Left renal pelvis (tissue), 4 donors: Measurements from ENCODE around the gene KLHL22. TPM values are rescaled to one million over a fixed set of nuclear protein-coding genes. Genes with fewer than 3 reads are reported as not detected.
"Not testable (repeated sequence)": the region's sequence is repeated elsewhere in the genome, so short reads cannot be mapped to it uniquely, and the experiment has no call there.

Experiments used
- DNase-seq, 4 donors: peaks; one replicate each; pipeline ENCODE4 v3.0.0-alpha.2; 2013; ENCODE audit warnings: low read depth in 4 of 4, low spot score in 3 of 4
- polyA plus RNA-seq, 4 donors: library from polyadenylated mRNA; unstranded; fragments of 120-200 nt; gene quantifications; one replicate each; pipeline ENCODE4 v1.2.1, GENCODE V29; 2013; ENCODE audit not compliant: insufficient read length in 4 of 4

The KLHL22 gene
- polyA plus RNA-seq, 4 donors, result 26.7 to 43.0 (median 34.2) TPM

GRCh38 chr22:20504293-20504922 is 8.8 kb upstream of the KLHL22 start:
- not testable (repeated sequence) for DNase-seq

- DNase-seq, result no peak
These were observed 8.2 kb upstream of the KLHL22 start for GRCh38 chr22:20503816-20504215.

DNA sequence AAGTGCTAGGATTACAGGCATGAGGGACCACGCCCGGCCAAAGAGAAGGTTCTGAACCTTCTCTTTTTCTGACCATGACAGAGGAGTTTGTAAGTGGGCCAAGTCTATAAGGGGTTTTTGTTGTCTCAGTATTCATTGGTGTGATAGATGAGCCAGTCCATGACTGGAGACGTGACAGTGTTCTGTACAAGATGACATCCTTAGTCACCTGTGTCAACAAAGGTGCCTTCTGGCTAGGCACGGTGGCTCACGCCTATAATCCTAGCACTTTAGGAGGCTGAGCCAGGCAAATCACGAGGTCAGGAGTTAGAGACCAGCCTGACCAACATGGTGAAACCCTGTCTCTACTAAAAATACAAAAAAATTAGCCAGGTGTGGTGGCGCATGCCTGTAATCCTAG is 4.2 kb upstream of the KLHL22 start:
- no peak for DNase-seq

GRCh38 chr22:20498913-20499312 is 3.3 kb upstream of the KLHL22 start:
- DNase-seq, result no peak

GRCh38 chr22:20497426-20497825 is 1.8 kb upstream of the KLHL22 start:
- DNase-seq, result no peak

GRCh38 chr22:20495861-20496681 is 476 bp upstream of the KLHL22 start:
- DNase-seq, result peak; percentile 83 to 86 (median 85)

- DNase-seq, result no peak
These were observed 4.2 kb downstream of the KLHL22 start for GRCh38 chr22:20491346-20491745.

GRCh38 chr22:20490941-20491307 is 4.7 kb downstream of the KLHL22 start:
- no peak for DNase-seq

DNA sequence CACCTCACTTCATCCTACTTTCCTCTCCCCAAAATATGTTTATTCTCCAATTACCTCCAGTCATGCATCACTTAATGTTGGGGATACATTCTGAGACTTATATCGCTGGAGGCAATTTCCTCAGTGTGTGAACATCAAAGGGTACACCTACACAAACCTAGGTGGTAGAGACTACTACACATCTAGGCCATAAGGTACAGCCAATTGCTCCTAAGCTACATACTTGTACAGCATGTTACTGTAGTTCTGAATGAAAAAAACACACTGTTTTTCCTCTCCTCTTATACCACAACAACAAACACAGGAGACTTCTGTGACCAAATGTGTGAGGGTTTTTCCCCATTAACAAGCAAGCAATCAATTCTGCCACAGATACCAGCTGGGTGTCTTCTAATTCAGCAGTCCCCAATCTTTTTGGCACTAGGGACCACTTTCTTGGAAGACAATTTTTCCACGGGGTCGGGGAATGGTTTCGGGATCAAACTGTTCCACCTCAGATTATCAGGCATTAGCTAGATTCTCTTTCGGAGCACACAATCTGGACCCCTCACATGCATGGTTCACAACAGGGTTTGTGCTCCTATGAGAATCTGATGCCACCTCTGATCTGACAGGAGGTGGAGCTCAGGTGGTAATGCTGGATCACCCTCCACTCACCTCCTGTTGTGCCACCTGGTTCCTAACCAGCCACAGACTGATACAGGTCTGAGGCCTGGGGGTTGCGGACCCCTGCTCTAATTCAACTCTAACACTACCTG is 5.2 kb downstream of the KLHL22 start:
- no peak for DNase-seq

GRCh38 chr22:20488946-20489345 is 6.6 kb downstream of the KLHL22 start:
- no peak for DNase-seq

- DNase-seq, result no peak
These were observed 7.9 kb downstream of the KLHL22 start for GRCh38 chr22:20487715-20488114.

GRCh38 chr22:20486229-20486628 is 9.4 kb downstream of the KLHL22 start:
- no peak for DNase-seq

DNA sequence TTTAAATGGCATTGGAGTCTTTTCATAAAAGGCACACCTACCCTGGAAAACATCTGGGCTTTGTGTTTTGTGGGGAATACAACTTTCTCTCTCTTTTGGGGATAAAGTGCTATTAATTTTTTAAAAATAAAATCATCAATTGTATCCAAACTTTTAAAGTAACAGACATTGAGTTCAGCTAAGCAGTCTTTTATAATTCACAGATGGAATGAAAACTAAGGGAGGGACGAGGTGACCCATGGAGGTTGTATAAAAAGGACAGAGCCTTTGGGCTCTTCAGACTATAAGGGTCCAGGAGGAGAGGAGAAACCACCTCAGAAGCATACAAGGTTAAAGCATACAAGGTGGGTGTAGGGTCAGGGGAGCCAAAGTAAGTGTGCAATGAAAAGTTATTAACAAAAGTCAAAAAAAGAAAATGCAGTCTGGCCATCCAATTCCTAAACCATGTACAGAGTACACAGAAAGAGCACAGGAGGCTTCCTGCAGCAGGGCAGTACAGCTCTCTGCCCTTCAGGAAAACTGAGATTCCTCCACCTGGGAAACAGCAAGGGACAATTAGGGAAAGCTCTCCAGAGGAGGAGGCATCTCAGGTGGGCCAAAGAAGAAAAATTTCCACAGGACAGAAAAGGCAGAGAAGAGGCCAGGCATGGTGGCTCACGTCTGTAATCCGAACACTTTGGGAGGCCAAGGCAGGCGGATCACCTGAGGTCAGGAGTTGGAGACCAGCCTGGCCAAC is 10.5 kb downstream of the KLHL22 start:
- DNase-seq, result no peak

DNA sequence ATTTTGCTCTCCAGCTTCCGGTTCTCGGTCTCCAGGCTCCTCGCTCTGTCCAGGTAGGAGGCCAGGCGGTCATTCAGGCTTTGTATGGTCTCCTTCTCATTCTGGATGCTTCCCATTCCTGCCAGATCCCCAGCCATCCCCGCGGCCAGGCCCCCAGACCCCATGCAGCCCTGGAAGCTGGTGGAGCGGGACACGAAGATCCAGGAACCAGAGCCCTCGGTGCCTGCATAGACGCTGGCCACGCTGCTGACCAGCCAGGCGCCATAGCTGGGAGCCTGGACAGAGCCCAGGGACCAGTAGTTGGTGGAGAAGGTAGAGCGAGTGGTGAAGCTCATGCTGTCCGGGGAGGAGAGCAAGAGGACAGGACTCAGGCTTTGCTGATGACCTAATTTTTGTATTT is 11.8 kb downstream of the KLHL22 start:
- DNase-seq, result no peak

- DNase-seq, result not testable (repeated sequence)
These were observed 12.5 kb downstream of the KLHL22 start for GRCh38 chr22:20483143-20483506.

GRCh38 chr22:20479612-20480196 is 15.9 kb downstream of the KLHL22 start:
- DNase-seq, result no peak

GRCh38 chr22:20478059-20478458 is 17.5 kb downstream of the KLHL22 start:
- not testable (repeated sequence) for DNase-seq

GRCh38 chr22:20475569-20475968 is 20.0 kb downstream of the KLHL22 start:
- DNase-seq, result not testable (repeated sequence)

DNA sequence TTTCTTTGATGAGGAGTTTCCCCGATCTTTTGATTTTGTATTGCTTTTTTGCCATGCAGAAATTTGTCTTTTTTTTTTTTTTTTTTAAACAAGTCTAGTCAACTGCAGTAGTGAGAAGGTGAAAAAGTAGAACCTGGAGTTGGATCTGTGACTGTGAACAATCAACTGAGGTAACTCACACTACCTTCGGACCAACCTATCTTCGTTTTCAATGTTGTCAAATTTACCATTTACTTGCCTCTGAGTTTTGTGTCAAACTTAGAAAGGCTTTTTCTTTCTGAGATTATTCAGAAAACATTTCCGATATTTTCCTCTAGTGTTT is 20.5 kb downstream of the KLHL22 start:
- no peak for DNase-seq

- DNase-seq, result no peak
These were observed 22.8 kb downstream of the KLHL22 start for GRCh38 chr22:20472629-20473442.
